ENCODE measurements around the gene GHR.

The GHR gene

DNA sequence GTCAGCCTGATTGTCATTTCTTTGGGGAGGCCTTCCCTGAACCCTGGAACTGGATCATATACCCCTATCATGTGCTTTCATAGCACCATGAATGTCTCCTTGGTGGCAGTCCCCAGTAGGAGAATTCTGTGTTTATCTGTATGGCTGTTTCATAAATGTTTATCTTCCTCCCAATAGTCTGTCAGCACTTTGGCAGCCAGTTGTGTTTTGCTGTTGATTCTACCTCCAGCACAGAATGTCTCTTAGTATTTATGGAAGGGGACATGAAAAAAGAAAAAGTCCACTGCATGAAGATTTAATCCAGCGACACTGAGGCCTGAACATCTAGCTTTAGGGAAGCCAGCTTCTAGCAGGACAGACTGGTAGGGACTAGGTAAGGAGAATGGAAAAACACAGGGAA, 38.3 kb downstream of the GHR start:
- in situ Hi-C loops (cut with HindIII; ENCODE audit: low sequenced_read_pairs), result no loop called here

DNA sequence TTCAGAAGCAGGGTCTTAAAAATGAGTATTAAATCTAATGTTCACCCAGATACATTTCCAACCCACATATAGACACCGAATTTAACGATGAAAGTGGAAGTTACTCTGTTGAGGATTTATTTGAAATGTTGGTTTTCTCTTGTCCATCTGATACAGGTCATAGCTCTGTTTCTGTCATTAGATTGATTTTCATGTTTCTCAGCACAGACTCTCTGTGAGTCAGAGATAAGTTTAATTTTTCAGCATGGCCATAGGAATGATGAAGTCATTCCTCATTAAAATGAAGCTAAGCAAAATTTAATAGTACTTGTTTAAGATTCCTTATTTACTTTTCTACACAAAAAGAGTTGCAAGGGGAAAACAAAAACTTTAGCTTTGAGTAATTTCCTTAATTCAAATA, 38.8 kb downstream of the GHR start:
- in situ Hi-C loops (cut with HindIII; ENCODE audit: low sequenced_read_pairs), result no loop called here

GRCh38 chr5:42467572-42467971, 44.3 kb downstream of the GHR start:
- in situ Hi-C loops (cut with HindIII; ENCODE audit: low sequenced_read_pairs), result no loop called here

- in situ Hi-C loops (cut with HindIII; ENCODE audit: low sequenced_read_pairs), result no loop called here
Measured at GRCh38 chr5:42467981-42468524, 44.8 kb downstream of the GHR start.

DNA sequence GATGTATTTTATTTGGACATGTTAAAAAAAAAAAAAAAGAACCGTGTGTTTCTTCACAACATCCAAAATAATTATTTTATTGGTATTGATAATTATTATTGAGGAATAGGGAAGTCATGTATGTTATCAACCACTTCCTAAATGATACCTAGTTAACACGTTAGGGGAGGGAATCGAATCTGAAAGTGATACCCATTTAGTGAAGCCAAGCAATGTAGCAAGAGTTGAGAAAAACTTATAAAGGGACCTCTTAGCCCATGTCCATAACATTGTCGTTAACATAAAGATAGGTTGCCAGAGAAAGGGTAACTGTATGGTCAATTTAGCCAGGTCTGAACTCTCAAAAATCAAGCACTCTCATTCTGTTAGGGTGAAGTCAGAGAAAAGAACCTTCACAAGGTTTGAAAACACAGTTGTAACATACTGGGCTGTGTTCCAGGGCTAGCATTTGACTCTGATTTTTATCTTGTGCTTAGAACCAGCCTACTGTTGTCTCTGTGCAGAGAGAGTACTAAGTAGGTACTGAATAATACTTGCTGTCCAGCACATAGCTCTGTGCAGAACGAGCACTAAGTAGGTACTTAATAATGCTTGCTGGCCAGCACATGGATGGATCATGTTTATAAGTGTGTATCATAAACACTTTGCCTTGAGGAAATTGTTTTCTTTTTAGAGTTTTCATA, 60.4 kb downstream of the GHR start:
- in situ Hi-C loops (cut with HindIII; ENCODE audit: low sequenced_read_pairs), result no loop called here

DNA sequence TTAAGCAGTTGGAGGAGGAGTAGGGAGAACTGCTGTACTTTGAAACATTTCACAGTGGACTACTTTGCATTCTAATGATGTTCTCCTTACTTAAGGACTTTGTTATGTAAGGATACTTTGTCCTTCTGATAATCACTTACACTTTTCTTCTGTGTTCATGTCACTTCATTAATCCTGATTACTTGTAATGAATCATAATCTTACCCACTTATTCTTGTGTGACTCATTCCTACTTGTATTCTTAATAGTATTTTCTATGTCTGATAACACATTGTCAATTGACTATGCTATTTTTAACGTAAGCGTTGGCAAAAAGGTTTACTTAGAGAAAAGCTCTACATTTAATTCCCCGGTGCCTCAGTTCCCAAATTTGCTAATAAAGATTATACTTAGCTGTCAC, 63.8 kb downstream of the GHR start:
- in situ Hi-C loops (cut with HindIII; ENCODE audit: low sequenced_read_pairs), result no loop called here

- in situ Hi-C loops (cut with HindIII; ENCODE audit: low sequenced_read_pairs), result no loop called here
Measured at GRCh38 chr5:42487821-42488220, 64.6 kb downstream of the GHR start.

GRCh38 chr5:42490831-42491230, 67.6 kb downstream of the GHR start:
- in situ Hi-C loops (cut with HindIII; ENCODE audit: low sequenced_read_pairs), result no loop called here

DNA sequence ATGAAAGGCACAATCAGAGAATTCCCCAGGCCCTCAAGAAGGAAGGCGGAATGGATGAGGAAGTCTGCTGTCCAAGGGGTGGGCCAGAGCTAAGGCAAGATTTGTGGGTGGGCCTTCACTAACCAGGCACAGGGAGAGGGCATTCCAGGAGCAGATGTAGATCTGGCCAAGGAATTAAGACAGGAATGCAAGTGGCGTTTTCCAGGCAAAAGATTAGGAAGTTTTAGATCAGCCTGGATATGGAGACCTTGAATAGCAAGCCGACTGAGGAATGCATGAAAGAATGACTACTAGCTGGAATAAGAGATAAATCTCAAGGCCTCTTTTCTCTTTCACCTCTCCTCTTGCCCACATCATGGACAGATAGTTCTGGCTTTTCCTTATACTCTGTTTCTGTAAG, 68.5 kb downstream of the GHR start:
- in situ Hi-C loops (cut with HindIII; ENCODE audit: low sequenced_read_pairs), result no loop called here

GRCh38 chr5:42492974-42493373, 69.7 kb downstream of the GHR start:
- in situ Hi-C loops (cut with HindIII; ENCODE audit: low sequenced_read_pairs), result no loop called here

- in situ Hi-C loops (cut with HindIII; ENCODE audit: low sequenced_read_pairs), result no loop called here
Measured at GRCh38 chr5:42494414-42494813, 71.2 kb downstream of the GHR start.

GRCh38 chr5:42495914-42496313, 72.7 kb downstream of the GHR start:
- in situ Hi-C loops (cut with HindIII; ENCODE audit: low sequenced_read_pairs), result no loop called here

GRCh38 chr5:42496397-42497156, 73.3 kb downstream of the GHR start:
- in situ Hi-C loops (cut with HindIII; ENCODE audit: low sequenced_read_pairs), result no loop called here

- in situ Hi-C loops (cut with HindIII; ENCODE audit: low sequenced_read_pairs), result no loop called here
Measured at GRCh38 chr5:42498000-42498399, 74.8 kb downstream of the GHR start.

GRCh38 chr5:42499016-42499415, 75.8 kb downstream of the GHR start:
- in situ Hi-C loops (cut with HindIII; ENCODE audit: low sequenced_read_pairs), result no loop called here

DNA sequence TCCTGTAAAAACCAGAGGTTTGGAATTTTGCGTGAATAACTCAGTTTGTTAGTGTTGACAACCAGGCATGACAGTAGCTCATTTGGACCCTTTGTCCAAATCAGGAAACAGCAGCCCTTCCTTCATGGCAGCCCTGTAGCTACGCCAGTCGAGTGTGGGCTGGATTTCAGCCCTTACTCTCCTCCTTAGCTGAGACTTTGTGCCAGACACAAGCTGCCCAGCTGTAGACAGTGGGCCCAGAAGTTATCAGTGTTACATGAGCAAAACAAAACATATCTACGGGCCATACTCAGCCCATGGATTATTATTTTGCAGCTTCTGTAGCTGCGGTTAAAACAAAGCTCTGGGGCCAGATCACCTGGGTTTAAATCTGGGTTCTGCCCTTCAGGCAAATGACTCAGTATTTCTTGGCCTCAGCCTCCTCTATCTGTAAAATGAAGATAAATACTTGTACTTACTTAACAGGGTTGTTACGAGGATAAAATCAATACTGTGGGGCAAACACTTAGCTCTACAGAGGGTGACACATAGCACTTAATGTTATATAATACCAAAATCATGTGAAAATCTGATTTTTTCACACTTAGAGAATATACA, 76.9 kb downstream of the GHR start:
- in situ Hi-C loops (cut with HindIII; ENCODE audit: low sequenced_read_pairs), result no loop called here

- in situ Hi-C loops (cut with HindIII; ENCODE audit: low sequenced_read_pairs), result no loop called here
Measured at GRCh38 chr5:42502613-42503470, 79.6 kb downstream of the GHR start.

GRCh38 chr5:42506662-42507061, 83.4 kb downstream of the GHR start:
- in situ Hi-C loops (cut with HindIII; ENCODE audit: low sequenced_read_pairs), result no loop called here

DNA sequence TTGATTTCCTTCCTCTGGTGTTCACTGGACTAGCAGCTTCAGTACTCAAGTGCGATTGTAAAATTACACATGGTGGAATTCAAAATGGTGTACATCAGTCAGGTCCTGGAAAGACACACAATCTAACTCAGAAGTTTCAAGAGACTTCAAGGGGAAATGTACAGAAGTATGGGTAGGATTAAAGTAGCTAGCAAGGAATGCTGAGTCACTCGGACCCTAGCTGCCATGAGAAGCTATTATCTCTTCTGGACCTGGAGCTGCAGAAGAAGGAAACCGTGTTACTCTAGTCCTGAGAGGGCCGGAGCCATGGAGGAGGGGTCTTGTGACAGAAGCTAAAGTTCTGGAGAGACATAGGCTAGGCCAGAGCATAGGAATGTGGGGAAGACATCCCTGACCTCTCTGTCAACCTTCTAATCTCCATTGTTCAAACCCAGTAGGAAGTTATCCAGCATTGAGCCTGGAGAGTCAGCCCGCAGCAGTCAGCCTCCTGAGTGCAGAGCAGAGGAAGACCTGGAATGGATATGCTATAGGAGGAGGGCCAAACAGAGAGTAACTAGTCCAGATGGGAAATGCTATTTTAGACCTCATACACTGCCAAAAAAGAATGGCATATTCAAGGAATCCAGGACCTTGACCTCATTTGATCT, 84.3 kb downstream of the GHR start:
- in situ Hi-C loops (cut with HindIII; ENCODE audit: low sequenced_read_pairs), result no loop called here

DNA sequence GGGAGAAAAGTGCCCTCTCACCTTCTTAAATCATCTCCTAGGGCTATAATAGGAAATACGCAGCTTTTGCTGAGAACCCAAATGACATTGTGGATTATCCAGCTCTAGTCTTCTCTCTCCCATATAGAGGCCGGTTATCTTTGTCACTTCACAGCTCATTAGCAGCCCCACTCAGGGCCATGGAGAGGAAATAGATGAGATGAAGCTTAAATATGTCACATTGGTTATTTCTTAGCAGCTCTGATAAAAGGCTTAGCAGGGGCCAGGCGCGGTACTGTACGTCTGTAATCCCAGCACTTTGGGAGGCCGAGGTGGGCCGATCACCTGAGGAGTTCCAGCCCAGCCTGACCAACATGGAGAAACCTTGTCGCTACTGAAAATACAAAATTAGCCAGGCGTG, 90.0 kb downstream of the GHR start:
- in situ Hi-C loops (cut with HindIII; ENCODE audit: low sequenced_read_pairs), result loop anchor here (5.0 kb wide), 1 partner anchor 71 kb away; no protein-coding TSS in a partner anchor

Measured in endothelial cell of hepatic sinusoid (primary cell).